Measurements from ENCODE around the gene BCAS4. TPM values are rescaled to one million over a fixed set of nuclear protein-coding genes. Genes with fewer than 3 reads are reported as not detected.

BCAS4 gene
- total RNA-seq, 1 experiment from 2014 or later: 34.8 TPM

DNA sequence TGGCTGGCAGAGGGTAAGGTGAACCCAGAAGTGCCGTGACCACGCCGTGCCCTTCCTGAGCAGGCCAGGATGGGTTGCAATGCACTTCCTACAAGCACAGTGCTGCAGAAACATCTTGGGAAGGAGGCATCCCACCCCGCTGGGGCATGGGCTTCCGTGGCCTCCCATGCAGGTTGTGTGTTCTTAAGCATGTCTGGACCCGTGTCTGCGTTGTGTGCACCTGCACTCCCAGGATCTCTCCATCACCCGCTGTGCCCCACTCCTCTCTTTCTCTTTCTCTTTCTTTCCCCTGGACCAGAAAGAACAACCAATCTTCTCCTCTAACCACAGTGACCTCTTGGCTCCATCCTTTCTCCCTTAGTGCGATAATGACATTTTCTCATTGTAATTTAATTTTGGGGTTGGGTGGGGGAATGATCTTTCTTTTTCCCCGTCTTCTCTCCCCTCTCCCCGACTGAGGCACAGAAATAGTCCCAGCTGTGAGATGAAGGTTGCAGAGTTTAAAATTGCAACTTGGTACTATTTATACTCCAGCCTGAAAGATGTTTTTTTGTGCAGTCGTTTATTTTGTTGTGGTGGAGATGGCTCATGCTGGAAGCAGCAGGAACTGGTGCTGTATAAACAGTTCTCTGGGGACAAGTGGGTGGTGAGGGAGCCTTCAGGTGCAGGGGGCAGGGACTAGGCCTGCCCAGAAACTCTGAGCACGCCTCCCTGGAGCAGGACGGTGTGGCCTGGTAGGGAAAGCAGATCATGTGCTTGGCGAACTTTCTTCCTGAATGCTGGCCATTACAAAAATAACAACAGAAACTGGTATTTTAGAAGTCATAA lies 20.5 kb downstream of the BCAS4 start:
- intact Hi-C loops (cut with micrococcal nuclease; ENCODE audit: unreplicated experiment) (no loop called here), in situ Hi-C loops (cut with HindIII; ENCODE audit: low pct_unique_long_range_greater_than_20kb, low sequenced_read_pairs) (no loop called here)
- DNase-seq (ENCODE audit: low read depth, low spot score) (no peak), ATAC-seq (peak; percentile 68)
- H3K27ac ChIP-seq (ENCODE audit: low read length): no peak overlapping the region
- H3K4me1 ChIP-seq (ENCODE audit: control insufficient read depth, insufficient read depth, low read length): no peaks in the 10 kb centered on the region
- H3K36me3 ChIP-seq (ENCODE audit: control insufficient read depth, insufficient read depth, low read length): no peaks in the 10 kb centered on the region
- no TSS peak for BruUV-seq (replicated peaks)
- no peaks in the 10 kb centered on the region for H3K27me3 ChIP-seq (ENCODE audit: control insufficient read depth, insufficient read depth, low read length)
- no peak overlapping the region for H3K4me3 ChIP-seq (ENCODE audit: low read depth in 2 of 2, low read length in 2 of 2)
- no peak for TF ChIP-seq SIN3A (IDR thresholded peaks at IDR 0.05; ENCODE audit: borderline replicate concordance, insufficient read depth, low read depth, low read length)
- TF ChIP-seq, protein P1, sequence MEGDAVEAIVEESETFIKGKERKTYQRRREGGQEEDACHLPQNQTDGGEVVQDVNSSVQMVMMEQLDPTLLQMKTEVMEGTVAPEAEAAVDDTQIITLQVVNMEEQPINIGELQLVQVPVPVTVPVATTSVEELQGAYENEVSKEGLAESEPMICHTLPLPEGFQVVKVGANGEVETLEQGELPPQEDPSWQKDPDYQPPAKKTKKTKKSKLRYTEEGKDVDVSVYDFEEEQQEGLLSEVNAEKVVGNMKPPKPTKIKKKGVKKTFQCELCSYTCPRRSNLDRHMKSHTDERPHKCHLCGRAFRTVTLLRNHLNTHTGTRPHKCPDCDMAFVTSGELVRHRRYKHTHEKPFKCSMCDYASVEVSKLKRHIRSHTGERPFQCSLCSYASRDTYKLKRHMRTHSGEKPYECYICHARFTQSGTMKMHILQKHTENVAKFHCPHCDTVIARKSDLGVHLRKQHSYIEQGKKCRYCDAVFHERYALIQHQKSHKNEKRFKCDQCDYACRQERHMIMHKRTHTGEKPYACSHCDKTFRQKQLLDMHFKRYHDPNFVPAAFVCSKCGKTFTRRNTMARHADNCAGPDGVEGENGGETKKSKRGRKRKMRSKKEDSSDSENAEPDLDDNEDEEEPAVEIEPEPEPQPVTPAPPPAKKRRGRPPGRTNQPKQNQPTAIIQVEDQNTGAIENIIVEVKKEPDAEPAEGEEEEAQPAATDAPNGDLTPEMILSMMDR (IDR thresholded peaks at IDR 0.05): no peak
- no peaks in the 10 kb centered on the region for H3K9me3 ChIP-seq (ENCODE audit: control insufficient read depth, insufficient read depth, low read depth, low read length)
- ChIA-PET POLR2A (interaction anchor here (0.8 kb wide), 1 partner anchor 11 kb away, joined by 3 read pairs; no protein-coding TSS in a partner anchor), CTCF (no interaction called here)

DNA sequence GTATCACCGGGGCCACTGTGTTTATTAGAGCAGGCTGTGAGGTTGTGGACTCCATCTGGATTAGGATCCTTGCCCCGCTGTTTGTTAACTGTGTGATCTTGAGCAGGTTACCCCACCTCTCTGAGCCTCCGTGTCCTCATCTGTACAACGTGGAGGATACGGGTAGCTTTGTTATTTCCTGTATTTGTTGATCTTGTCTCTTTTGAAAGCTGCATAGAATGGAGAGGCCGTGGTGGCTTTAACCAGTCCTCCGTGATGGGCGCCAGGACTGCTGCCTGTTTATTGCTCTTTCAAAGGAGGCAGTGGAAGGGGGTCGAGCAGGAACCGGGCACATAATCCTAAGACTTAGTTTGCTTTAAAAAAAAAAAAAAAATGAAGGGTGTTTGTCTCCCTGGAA lies 22.9 kb downstream of the BCAS4 start:
- no peak overlapping the region for H3K4me3 ChIP-seq (ENCODE audit: low read depth in 2 of 2, low read length in 2 of 2)
- CTCF ChIA-PET: interaction anchor here (1.1 kb wide), 1 partner anchor 170 kb away, joined by 3 read pairs; no protein-coding TSS in a partner anchor
- POLR2A ChIA-PET: no interaction called here

More for the DNA sequence above, 22.9 kb downstream of the BCAS4 start:
- TF ChIP-seq, protein P1 (IDR thresholded peaks at IDR 0.05): no peak
- TF ChIP-seq, protein P2, sequence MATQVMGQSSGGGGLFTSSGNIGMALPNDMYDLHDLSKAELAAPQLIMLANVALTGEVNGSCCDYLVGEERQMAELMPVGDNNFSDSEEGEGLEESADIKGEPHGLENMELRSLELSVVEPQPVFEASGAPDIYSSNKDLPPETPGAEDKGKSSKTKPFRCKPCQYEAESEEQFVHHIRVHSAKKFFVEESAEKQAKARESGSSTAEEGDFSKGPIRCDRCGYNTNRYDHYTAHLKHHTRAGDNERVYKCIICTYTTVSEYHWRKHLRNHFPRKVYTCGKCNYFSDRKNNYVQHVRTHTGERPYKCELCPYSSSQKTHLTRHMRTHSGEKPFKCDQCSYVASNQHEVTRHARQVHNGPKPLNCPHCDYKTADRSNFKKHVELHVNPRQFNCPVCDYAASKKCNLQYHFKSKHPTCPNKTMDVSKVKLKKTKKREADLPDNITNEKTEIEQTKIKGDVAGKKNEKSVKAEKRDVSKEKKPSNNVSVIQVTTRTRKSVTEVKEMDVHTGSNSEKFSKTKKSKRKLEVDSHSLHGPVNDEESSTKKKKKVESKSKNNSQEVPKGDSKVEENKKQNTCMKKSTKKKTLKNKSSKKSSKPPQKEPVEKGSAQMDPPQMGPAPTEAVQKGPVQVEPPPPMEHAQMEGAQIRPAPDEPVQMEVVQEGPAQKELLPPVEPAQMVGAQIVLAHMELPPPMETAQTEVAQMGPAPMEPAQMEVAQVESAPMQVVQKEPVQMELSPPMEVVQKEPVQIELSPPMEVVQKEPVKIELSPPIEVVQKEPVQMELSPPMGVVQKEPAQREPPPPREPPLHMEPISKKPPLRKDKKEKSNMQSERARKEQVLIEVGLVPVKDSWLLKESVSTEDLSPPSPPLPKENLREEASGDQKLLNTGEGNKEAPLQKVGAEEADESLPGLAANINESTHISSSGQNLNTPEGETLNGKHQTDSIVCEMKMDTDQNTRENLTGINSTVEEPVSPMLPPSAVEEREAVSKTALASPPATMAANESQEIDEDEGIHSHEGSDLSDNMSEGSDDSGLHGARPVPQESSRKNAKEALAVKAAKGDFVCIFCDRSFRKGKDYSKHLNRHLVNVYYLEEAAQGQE (IDR thresholded peaks at IDR 0.05; ENCODE audit: insufficient read depth in 1 of 2, low read depth in 2 of 2, low read length in 1 of 2): no peak
- TF ChIP-seq TCF7L2 (IDR thresholded peaks at IDR 0.05; ENCODE audit: low read depth, low read length) (no peak), POLR2AphosphoS5 (IDR thresholded peaks at IDR 0.05; ENCODE audit: low read depth, low read length) (no peak), SIN3A (IDR thresholded peaks at IDR 0.05; ENCODE audit: borderline replicate concordance, insufficient read depth, low read depth, low read length) (no peak)
- BruUV-seq (replicated peaks): no TSS peak
- H3K27me3 ChIP-seq (ENCODE audit: control insufficient read depth, insufficient read depth, low read length): no peaks in the 10 kb centered on the region
- no peaks in the 10 kb centered on the region for H3K36me3 ChIP-seq (ENCODE audit: control insufficient read depth, insufficient read depth, low read length)
- no peak for DNase-seq (ENCODE audit: low read depth, low spot score)
- in situ Hi-C loops (cut with HindIII; ENCODE audit: low pct_unique_long_range_greater_than_20kb, low sequenced_read_pairs): no loop called here
- H3K4me1 ChIP-seq (ENCODE audit: control insufficient read depth, insufficient read depth, low read length): no peaks in the 10 kb centered on the region
- intact Hi-C loops (cut with micrococcal nuclease; ENCODE audit: unreplicated experiment): no loop called here
- no peak for ATAC-seq
- H3K27ac ChIP-seq (ENCODE audit: low read length): peak overlapping the region; percentile 64
- no peaks in the 10 kb centered on the region for H3K9me3 ChIP-seq (ENCODE audit: control insufficient read depth, insufficient read depth, low read depth, low read length)

Measured in Panc1 (cell line).